Anterior cingulate cortex (tissue), 58 donors: Measurements from ENCODE around the gene RPA1.

Experiments used
- DNase-seq, 58 donors: peaks; one replicate each; lab custom pipeline; 2025; lab: John Stamatoyannopoulos, UW

Gene RPA1

DNA sequence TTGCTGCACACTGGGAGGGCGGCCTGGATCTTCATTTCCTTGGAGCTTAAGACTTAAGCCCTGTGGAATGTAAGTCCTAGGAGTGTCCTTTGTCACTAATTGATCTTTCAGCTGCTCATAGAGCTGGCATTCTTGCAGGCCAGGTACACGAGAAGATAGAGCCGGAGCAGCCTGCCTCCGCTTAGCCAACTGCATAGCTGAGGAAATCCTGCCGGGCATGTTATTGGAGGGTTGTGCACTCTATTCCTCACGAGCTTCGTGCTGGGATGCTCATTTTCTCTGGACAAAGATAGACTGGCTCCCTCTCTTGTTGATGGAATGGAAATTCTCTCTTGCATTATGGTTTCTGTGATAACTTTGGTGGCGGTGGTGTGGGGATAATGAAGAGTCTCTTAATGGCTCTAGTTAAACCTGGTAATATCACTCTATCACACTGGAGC is 76.9 kb downstream of the RPA1 start:
- peak in 1 of 58 donors; percentile 26 for DNase-seq

DNA sequence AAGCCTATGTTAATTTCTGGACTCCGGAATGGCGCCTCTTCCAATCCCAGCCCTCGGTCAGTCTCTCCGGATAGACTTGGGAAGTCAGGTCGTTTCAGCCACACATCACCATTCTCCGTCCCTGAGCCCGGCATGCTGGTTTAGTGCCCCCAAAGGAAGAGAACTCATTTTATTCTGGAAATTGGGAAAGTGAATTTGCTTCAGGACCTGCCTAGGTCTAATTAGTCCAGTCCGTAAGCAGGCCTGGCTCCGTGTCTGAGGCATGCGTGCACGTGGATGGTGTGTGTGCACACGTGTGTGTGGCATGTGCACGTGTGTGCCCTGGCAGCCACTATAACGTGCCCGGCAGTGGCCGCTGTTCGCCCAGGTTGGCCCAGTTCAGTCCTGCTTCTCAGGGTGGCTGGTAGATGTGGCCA is 77.4 kb downstream of the RPA1 start:
- DNase-seq, result peak in 2 of 58 donors; percentile 17 to 37

DNA sequence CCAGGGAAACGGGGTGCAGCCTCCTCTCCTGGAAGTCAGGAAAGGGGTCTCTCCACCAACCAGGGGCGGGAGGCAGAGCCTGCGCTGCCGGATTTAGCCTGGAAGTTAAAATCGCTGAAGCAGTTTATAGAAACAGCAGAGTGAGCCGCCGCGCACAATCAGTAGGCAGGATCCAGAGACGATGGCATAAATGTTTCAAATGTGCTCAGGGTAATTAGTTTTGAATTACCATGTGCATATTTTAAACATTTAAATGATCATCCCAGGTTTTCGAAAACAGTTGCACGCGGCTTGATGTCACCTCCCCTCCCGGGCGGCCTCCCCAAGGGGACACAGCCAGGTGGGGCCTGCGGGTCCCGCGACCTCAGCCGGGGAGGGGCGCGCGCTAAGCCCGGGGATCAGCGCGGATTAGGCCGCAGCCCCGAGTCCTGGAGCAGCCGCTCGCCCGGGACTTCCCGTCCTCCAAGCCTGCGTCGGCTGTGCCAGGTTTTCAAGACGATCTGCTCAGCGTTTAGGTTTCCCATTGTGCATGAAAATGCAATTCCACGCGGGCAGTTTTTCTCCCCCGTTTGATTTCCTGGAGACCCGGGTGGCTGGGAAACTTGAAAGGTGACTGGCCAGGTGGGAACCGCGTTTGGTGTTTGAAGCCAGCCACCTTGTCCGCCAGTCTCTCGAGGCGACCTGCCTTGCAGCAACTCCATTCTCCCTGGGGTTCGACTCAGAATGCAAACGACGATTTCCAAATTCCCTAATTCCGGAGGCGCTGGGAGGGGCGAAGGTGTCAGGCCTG is 78.3 kb downstream of the RPA1 start:
- peak in 23 of 58 donors; percentile 18 to 61 (median 38) for DNase-seq

DNA sequence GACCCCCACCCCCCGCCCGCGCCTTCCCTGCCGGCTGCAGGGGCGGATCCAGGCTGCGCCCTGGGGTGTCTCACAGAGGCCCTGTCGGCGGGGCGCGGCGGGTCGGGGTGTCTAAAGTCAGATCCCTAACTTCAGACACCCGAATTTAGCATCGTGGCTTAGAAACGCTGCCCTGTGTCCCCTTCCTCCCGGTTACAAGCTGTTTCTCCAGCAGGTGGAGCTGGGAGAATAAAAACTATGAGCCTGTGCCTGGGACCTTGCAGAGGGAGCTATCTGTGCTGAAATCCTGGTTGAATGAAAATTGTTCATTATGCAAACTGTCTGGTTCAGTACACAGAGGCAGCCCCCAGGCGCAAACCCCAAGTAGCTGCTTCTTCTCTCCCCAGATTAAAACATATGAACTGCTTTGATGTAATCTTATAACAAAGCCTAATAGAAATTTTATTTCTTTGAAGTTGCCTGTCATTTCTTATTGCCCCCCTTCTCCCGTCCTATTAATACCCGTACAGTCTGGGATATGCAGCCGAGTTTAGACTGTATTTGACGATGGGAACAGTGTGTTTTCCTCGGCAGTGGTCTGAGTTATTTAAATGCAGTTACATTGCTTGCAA is 79.0 kb downstream of the RPA1 start:
- peak in 42 of 58 donors; percentile 16 to 86 (median 43) for DNase-seq

DNA sequence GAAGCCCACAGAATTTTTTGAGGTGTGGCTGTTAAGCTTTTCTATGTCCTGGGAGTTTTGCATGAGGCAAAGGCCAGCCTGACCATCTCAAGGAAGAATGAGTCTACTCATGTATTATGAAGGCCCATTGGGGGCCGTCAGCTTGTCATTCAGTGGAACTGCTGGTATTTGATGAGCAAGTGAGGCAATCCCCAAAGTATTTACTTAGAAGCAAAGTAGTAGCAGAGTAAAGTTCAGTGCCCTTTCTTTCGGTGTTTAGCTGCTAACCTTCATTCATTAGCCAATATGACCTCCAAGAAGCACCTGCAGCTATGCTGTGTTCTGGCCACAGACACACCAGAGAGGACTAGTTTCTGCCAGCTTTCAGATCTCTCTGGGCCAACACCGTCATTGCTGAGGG is 80.2 kb downstream of the RPA1 start:
- DNase-seq, result no peak

DNA sequence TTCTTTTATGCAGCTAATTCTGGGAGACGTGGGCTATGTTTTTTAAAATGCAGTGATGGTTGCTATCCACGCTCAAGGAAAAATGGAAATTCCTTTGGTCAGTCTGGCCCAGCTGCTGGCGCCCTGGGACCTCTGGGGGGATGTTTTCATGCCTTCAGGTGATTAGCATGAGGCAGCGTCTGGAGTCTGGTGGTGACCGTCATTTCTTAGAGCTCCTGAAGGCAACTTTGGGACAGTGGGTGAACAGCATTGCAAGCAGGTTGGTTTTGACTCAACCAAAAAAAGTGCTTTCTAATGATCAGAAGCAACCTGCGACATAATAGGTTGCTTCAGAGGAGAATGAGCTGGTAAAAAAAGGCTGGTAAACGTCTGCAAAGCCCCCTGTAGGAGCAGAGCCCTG is 82.3 kb downstream of the RPA1 start:
- DNase-seq, result no peak

DNA sequence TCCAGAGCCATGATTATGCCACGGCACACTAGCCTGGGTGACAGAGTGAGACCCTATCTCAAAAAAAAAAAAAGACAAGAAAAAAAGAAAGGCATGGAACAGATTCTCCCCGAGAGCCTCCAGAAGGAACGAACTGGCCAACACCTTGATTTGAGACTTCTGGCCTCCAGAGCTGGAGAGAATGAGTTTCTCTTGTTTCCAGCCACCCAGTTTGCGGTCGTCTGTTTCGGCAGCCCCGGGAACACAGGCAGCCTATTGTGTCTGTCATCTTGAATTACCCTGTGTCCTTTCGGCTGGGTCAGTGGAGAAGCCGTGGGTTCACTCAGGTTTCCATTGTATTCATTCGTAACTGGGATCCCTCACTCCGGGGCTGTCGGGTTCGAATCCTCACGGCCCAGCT is 83.9 kb downstream of the RPA1 start:
- DNase-seq, result no peak

DNA sequence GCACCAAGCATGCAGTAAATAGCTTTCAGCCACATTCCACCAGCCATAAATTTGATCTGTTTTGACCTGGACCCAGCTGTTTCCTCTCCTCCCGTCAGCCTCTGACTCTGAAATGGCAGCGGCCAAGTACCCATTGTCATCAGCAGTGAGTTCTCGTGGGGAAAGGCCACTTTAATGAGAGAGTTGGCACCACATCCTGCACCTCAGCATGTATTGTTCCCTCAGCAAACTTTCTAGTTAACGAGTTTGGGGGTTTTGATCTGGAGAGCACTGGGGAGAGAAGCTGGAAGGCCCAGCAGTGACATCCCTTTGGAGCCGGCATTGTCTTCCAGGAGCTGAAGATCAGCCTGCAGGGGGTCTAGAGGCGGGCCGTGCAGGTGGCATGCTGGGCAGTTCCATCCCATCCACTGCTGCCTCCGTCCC is 84.9 kb downstream of the RPA1 start:
- no peak for DNase-seq

DNA sequence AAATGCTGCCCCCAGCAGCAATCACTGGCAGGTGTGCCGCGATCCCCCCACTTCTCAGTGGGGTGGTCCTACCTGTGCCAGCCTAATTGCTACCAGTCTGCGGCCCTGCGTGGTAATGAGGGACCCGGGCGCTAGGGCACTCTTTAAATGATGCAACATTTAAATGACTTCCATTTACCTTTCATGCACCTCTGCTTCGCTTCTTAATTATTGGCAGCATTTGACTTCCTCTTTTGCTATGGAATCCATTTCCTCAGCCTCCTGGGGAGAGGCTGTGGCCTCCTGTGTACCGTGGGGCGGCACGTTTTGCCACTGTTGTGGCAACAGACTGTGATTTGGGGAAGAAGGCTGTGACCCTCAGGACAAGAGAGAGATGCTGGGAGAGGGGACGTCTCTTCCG is 86.1 kb downstream of the RPA1 start:
- DNase-seq, result no peak

DNA sequence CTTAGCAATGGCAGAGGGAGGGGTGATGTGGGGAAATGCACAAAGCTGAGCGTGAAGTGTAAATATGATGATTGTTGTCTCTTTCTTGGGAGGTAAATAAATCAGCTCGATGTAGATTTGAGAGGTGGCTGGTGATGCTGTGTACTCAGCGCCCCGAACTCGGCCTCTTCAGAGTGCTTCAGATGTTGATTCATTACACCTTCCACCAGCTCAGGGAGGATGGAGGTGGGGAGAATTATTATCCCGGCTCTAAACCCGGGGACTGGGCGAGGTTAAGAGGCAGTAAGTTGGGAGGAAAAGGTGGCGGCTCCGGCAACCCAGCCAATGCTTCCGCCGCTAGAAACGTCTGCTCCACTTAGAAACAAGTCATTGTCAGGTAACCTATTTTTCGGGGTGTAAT is 86.5 kb downstream of the RPA1 start:
- DNase-seq, result no peak

DNA sequence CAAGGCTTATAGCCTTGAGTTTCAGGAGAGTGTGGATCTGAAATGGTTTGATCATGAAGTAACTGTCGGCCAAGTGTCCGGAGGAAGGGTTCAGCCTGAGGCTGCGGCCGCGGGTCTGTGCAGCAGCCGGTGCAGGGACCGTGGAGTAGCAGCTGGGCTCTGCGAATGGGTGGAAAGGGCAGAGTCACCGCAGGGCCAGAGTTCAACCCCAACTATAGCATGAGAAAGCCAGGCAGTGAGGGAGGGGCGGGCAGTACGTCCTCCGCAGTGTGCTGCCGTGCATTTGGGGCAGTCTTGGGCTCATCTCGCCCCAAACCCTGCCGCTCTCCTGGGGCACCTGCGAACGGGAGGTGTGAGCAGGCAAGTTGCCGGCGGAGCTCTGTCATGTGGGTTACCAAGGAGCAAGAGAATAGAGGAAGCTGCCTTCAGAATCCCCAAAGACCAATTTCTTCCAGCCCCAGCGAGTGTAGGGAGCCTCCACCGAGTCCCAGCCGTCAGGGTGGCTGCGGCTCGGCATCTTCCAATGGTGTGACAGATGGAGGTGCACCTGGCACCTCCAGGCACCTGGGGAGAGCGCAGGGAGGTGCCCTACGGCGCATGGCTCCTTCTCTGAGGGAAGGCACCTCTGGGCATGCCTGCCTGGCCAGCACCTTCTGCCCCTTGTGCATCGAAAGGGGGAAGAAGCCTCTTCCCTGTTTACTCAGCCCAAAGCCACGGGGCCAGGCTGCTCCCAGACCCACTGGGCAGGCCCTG is 87.3 kb downstream of the RPA1 start:
- no peak for DNase-seq

DNA sequence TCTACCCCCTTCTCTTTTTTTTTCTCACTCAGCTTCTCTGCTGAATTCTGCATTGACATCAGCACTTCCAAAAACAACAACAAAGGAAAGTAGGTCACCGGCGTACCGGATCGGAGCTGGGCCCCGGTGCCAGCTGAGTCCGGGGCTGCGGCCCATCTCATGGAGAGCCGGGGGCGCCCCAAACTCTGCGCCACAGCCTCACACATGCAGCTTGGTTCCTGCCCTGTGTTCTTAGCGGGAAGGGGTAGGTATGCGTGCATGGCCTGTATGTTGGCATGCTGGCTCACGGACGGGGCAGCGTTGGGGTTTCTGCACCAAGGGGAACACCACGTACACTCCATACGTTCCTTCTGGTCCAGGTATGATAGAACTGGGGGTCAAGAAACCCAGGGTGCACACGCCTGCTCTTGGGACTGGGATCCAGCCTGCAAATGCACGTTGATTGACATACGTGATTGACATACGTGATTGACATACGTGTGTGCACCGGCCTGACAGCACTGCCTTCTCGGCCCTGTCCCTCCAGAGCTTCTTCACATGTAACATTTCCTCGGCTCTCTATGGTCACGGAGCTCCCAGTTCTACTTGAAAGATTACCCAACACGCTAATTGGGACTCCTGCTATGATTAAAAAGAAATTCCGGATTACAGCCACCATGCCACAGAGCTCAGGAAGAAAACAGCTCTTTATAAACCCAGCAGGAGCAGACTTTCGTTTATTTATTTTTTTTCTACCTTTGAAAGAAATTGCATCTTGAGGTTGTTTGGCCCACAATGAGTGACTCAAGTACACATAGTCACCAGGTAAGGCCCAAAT is 88.7 kb downstream of the RPA1 start:
- DNase-seq, result no peak

DNA sequence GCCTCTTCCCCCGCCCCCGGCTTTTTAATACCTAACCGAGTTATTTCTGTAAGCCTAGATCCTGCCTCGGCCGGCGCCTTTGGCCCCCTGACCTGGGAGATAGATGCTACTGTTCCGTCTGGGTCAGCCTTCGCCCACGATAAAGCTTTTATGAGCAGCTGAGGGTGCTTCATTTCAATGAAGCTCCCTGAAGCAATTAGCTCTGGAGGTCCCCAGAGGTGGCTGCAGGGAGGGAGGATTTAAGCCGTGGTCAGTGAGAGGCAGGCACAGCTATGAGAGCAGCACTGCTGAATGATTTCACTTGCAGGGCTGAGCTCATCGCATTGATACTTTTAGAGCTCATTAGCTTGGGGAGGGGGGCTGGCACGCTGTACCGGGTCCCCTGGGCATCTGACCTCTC is 89.4 kb downstream of the RPA1 start:
- DNase-seq, result no peak

DNA sequence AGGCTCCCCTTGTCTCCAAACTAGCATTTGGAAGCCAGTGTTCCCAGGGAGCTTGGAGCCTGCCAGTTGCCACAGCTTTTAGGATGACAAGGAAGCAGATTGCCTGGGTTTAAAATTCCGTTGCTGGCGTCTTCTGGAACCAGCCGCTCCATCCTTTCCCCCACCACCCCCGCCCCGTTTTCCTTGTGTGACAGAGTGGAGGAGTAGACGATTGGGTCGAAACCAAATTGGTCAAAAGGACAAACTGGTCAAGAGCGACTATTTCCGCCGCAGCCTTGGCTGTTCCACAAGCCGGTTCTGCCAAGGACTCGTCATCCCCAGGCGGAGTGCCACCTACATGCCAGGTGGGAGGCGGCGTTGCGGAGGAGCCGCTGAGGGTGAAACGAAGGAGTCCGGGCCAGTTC is 91.1 kb downstream of the RPA1 start:
- DNase-seq, result peak in 52 of 58 donors; percentile 24 to 90 (median 73)

DNA sequence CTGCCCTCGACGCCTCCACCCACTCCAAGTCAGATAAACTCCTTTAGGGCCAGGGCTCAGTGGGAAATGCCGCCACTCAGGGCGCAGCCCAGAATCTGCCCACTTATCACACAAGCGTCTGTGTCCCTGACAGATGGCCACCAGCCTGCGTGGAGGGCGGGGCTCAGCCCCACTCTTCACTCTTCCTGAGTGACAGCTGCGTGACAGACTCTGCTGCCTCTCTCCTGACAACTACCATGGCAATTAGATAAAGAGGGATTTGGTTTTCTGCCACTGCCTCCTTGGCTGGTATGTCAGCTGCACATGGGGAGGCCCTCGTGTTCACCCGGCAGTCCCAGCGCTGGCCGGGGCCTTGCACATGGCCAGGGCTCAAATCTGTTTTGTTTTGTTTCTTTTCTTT is 99.2 kb downstream of the RPA1 start:
- peak in 18 of 58 donors; percentile 18 to 65 (median 48) for DNase-seq

DNA sequence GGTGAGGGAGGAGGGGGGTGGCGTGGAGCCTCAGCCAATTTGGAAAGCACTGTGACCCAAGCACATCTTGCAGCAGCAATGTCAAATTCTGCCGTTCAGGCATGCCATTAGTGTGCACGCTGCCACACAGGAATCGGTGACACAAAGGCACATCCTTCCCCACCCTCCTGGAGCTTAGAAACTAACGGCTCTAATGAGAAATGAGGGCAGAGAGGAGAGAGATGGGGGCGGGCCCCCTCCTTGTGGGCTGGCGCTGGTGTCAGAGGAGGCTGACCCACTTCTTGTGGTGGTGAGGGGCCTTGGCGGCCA is 100.5 kb downstream of the RPA1 start:
- peak in 1 of 58 donors; percentile 43 for DNase-seq

DNA sequence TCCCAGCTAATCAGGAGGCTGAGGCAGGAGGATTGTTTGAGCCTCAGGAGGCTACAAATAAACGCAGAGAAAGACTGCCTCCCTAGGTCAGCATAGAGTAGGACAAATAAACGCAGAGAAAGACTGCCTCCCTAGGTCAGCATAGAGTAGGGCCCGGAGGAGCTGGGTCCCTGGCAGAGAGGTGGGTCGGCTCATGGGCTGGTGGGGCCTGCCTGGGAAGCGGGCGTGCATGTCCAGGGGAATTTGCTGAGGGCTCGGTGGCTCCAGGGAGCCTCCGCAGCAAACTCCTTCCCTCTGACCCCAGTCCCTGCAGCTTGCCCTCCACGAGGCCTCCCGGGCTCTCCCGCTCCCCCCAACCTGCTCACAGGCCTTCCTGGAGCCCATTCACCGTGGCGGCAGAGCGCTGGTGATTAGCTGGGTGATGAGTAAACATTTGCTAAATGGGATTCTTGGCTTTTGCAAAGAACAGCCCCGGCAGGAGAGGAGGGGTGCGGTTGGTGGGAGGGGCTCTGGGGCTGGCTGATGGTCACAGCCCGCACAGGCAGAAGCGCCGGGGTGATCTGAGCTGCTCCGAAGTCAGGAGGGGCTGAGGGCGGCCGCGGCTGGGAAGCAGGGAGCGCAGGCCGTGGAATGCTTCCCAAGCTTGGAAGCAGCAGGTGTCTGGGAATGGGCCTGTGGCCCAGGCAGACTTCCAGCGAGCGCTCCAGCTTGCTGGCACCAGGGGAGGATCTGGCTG is 102.2 kb downstream of the RPA1 start:
- DNase-seq, result peak in 50 of 58 donors; percentile 20 to 81 (median 50)

DNA sequence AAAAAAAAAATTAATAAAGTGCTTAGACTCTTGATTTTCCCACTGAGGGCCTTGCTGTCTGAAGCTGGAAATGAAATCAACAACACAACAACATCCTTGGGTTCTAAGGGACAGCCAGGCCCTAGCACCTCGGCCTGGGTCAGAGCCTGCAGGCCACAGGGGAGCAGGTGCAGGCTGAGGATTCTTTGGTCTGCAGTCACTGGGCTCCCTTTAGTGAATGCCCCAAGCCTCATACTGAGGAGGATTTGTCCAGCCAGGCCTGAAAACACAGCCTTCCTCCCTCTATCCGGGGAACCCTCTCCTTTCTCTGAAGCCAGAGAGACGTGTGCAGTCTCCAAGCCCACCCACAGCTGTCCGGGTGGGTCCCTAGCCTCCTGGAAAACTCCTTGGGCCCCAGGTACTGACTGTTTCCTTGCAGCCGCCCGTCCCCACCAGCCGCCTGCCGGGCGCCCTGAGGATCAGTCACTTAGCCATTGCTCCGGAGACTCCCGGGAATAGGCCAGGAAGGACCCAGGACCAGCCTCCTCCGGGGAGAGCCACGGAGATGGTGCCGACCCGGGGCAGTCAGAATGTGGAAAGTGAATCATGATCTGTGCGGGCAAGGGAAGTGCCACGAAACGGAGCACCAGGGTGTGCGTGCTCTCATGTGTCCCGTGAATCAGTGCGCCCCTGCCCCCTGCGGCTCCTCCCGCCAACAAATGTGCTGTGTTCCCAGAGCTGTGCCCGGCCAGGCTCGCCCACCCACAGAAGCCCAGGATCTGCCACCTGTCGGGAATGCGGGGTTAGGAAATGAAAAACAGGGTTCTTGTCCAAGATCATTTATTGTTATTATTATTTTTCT is 104.3 kb downstream of the RPA1 start:
- peak in 3 of 58 donors; percentile 23 to 54 (median 35) for DNase-seq

DNA sequence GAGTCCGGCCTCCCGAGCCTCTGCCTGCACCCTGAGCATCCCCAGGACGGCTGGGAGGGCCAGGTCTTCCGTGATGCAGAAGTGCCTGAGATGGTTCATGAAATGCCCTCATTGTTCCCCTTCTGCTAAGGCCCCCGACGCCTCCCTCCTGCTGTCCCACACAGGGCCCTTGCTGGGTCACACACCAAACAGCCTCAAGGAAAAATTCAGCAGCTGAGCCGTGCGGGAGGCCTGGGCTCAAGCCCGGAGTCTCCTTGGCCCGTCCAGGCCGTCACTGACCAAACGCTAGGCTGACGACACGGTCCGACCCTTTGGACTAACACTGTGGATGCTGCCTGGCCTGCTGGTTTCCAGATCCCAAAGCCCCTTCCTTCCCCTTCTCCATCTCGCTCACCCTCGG is 105.1 kb downstream of the RPA1 start:
- peak in 4 of 58 donors; percentile 15 to 42 (median 36) for DNase-seq
